GM12878 (cell line): Measurements from ENCODE around the gene PARP15. TPM values are rescaled to one million over a fixed set of nuclear protein-coding genes. Genes with fewer than 3 reads are reported as not detected.

Experiments
- ATAC-seq: fragments of 200-7000 bp; cut with Tn5 transposase; 3 replicates; pipeline ENCODE4 v1.9.1; 2020; ENCODE audit warnings: mild to moderate bottlenecking, moderate library complexity
- BruUV-seq: library from RNA; stranded (reverse); fragments of 400-500 nt; replicated peaks from 2 replicates; lab custom pipeline; 2021; lab: Mats Ljungman, UMichigan
- CTCF ChIA-PET: fragments of 300-600 bp; sonication (Branson Sonifier 250); formaldehyde crosslinking; extraction: SDS; loops from one replicate; lab custom pipeline; 2021; ENCODE audit warnings: inconsistent platforms; lab: Yijun Ruan, JAX
- POLR2A ChIA-PET: fragments of 350-600 bp; formaldehyde crosslinking; extraction: SDS; loops from one replicate; lab custom pipeline; 2021; ENCODE audit warnings: inconsistent platforms; lab: Charles Lee
- RAD21 ChIA-PET: fragments of 300-600 bp; sonication (Branson Sonifier 250); formaldehyde crosslinking; loops from one replicate; lab custom pipeline; 2023; ENCODE audit warnings: antibody characterized with exemption; ENCODE audit not compliant: unreplicated experiment; lab: Charles Lee
- SMC1A ChIA-PET: fragments of 300-600 bp; sonication (Branson Sonifier 250); formaldehyde crosslinking; loops from one replicate; lab custom pipeline; 2023; ENCODE audit not compliant: unreplicated experiment, uncharacterized antibody; lab: Charles Lee
- DNase-seq: peaks from one replicate; pipeline ENCODE4 v3.0.0-alpha.2; 2011; ENCODE audit warnings: low read depth, low spot score
- FAIRE-seq: peaks from 3 replicates; lab custom pipeline; 2011; peaks lifted over from hg19 to GRCh38; lab: Jason Lieb, UNC
- H2AFZ ChIP-seq: 2 replicates; pipeline ENCODE4 v1.6.0; 2011; ENCODE audit warnings: low read depth, low read length, control low read depth; ENCODE audit not compliant: control insufficient read depth
- H3K27ac ChIP-seq: 2 replicates; pipeline ENCODE4 v1.5.1; 2011; ENCODE audit warnings: control low read depth; ENCODE audit not compliant: control insufficient read depth, insufficient read depth
- H3K27me3 ChIP-seq, 2 experiments: replicated peaks in 1 of 2; 2 replicates each; pipeline versions ENCODE4 v1.6.0 to v1.6.1; 2011; ENCODE audit warnings: low read length in 1 of 2; ENCODE audit not compliant: control insufficient read depth in 2 of 2, insufficient read depth in 2 of 2
- H3K36me3 ChIP-seq, 2 experiments: 2 replicates each; pipeline ENCODE4 v1.5.1; 2011; ENCODE audit warnings: low read length in 1 of 2; ENCODE audit not compliant: control insufficient read depth in 2 of 2, insufficient read depth in 2 of 2
- H3K4me1 ChIP-seq: 2 replicates; pipeline ENCODE4 v1.6.1; 2011; ENCODE audit warnings: mild to moderate bottlenecking, low read length, moderate library complexity, mixed read lengths; ENCODE audit not compliant: control insufficient read depth, insufficient read depth
- H3K4me2 ChIP-seq: 2 replicates; pipeline ENCODE4 v1.6.0; 2011; ENCODE audit warnings: control low read depth; ENCODE audit not compliant: control insufficient read depth, insufficient read depth
- H3K4me3 ChIP-seq: fragments of 200-600 bp; sonication (generic); 2 replicates; pipeline ENCODE4 v1.5.1; 2016
- H3K79me2 ChIP-seq: 2 replicates; pipeline ENCODE4 v1.6.0; 2011; ENCODE audit warnings: low read length; ENCODE audit not compliant: control insufficient read depth, insufficient read depth
- H3K9ac ChIP-seq: 2 replicates; pipeline ENCODE4 v1.8.0; 2011; ENCODE audit warnings: low read length, control low read depth, mixed read lengths; ENCODE audit not compliant: control insufficient read depth, insufficient read depth
- H3K9me3 ChIP-seq: replicated peaks from 3 replicates; pipeline ENCODE4 v1.5.1; 2011; ENCODE audit warnings: mild to moderate bottlenecking, low read length; ENCODE audit not compliant: control insufficient read depth, insufficient read depth
- H4K20me1 ChIP-seq: 2 replicates; pipeline ENCODE4 v1.6.0; 2011; ENCODE audit not compliant: control insufficient read depth, insufficient read depth
- BACH1 ChIP-seq: fragments of 450-650 bp; IDR thresholded peaks from 2 replicates; pipeline ENCODE4 v1.6.1; 2017; ENCODE audit warnings: mild to moderate bottlenecking, borderline replicate concordance
- CHD2 ChIP-seq: IDR thresholded peaks from 2 replicates; pipeline ENCODE4 v1.6.1; 2011; ENCODE audit warnings: low read depth, low read length, improper control_type of control experiment, borderline replicate concordance
- ETV6 ChIP-seq, 2 experiments: fragments of 450-650 bp in 1 of 2; IDR thresholded peaks in 1 of 2; conservative IDR thresholded peaks in 1 of 2; 2 replicates each; pipeline ENCODE4 v1.6.1; 2014; ENCODE audit warnings: antibody characterized with exemption in 1 of 2, borderline replicate concordance in 1 of 2, low read depth in 1 of 2, mild to moderate bottlenecking in 1 of 2, moderate library complexity in 1 of 2
- IKZF1 ChIP-seq: fragments of 450-650 bp; conservative IDR thresholded peaks from 2 replicates; pipeline ENCODE4 v1.6.1; 2017; ENCODE audit warnings: antibody characterized with exemption, mild to moderate bottlenecking
- SIN3A ChIP-seq: IDR thresholded peaks from 2 replicates; pipeline ENCODE4 v1.6.1; 2012; ENCODE audit warnings: low read depth, low read length, improper control_type of control experiment
- YY1 ChIP-seq: IDR thresholded peaks from 2 replicates; pipeline ENCODE4 v1.6.1; 2011; ENCODE audit warnings: low read depth, mild to moderate bottlenecking, low read length
- ZNF207 ChIP-seq: fragments of 450-650 bp; IDR thresholded peaks from 2 replicates; pipeline ENCODE4 v1.6.1; 2014; ENCODE audit warnings: antibody characterized with exemption, mild to moderate bottlenecking, borderline replicate concordance
- ZZZ3 ChIP-seq: IDR thresholded peaks from 2 replicates; pipeline ENCODE4 v1.6.1; 2011; ENCODE audit warnings: low read depth; ENCODE audit not compliant: control insufficient read depth, insufficient read length
- WGBS: methylation state at CpG from one replicate; pipeline ENCODE4 v1.1.6; 2016; ENCODE audit warnings: low lambda C conversion rate; ENCODE audit not compliant: insufficient replicate concordance, insufficient coverage; ENCODE audit errors: missing lambda C conversion rate; 5-methylcytosine and 5-hydroxymethylcytosine counted together
- in situ Hi-C: fragments of 300-500 bp; cut with MboI; formaldehyde crosslinking; loops from 9 replicates; pipeline ENCODE4 v1.14.3; 2018; ENCODE audit warnings: mixed read lengths
- intact Hi-C: fragments of 100-400 bp; cut with micrococcal nuclease; formaldehyde crosslinking; loops from one replicate; pipeline ENCODE4 v1.14.2; 2022; ENCODE audit not compliant: unreplicated experiment
- polyA plus RNA-seq, 11 experiments: library from polyadenylated mRNA; depleted of rRNA in 4 of 11; unstranded in 6 of 11; stranded (reverse) in 5 of 11; fragments of >200 nt; fragmentation: Nextera tagmentation in 4 of 11; fragmentation: Illumina TruSeq in 1 of 11; extraction: Ambion mirVana in 4 of 11; extraction: Trizol in 1 of 11; gene quantifications; 1 replicate in 1 of 11; 2 replicates in 10 of 11; pipeline versions ENCODE4 v1.2.1 to v1.2.3, GENCODE V29; 2011 to 2016; ENCODE audit warnings: inconsistent platforms in 2 of 11, missing spikeins in 2 of 11, low read depth in 1 of 11
- total RNA-seq, 4 experiments: library from RNA; depleted of rRNA in 3 of 4; stranded (reverse); fragments of >200 nt in 3 of 4; fragmentation: Illumina TruSeq in 1 of 4; extraction: Trizol in 1 of 4; gene quantifications; 2 replicates each; pipeline versions ENCODE4 v1.2.1 to v1.2.3, GENCODE V29; 2013 to 2021
- TF ChIP-seq, protein P1 (sequence below): IDR thresholded peaks from 2 replicates; pipeline ENCODE4 v1.6.1; 2012; ENCODE audit warnings: low read depth, low read length, improper control_type of control experiment
- TF ChIP-seq, protein P2 (sequence below): fragments of 450-650 bp; IDR thresholded peaks from 2 replicates; pipeline ENCODE4 v1.6.1; 2016; ENCODE audit warnings: mild to moderate bottlenecking
- TF ChIP-seq, protein P3 (sequence below), 3 experiments: IDR thresholded peaks in 2 of 3; conservative IDR thresholded peaks in 1 of 3; 2 replicates each; pipeline ENCODE4 v1.5.1; 2011; ENCODE audit warnings: low read depth in 3 of 3, low read length in 3 of 3, mild to moderate bottlenecking in 3 of 3, control low read depth in 2 of 3, moderate library complexity in 2 of 3, inconsistent platforms in 1 of 3, mixed read lengths in 1 of 3; ENCODE audit not compliant: control insufficient read depth in 2 of 3, insufficient read depth in 1 of 3; ENCODE audit errors: extremely low read depth in 1 of 3
- TF ChIP-seq, protein P4 (sequence below): fragments of 450-650 bp; IDR thresholded peaks from 2 replicates; pipeline ENCODE4 v1.6.1; 2017; ENCODE audit warnings: mild to moderate bottlenecking, moderate library complexity

PARP15 gene
- total and polyA plus RNA-seq, 10 of the 15 experiments (the other 5 are each of a cell fraction or from before 2014, with no cell fraction given): 9.0 to 234 (median 36.3) TPM

DNA sequence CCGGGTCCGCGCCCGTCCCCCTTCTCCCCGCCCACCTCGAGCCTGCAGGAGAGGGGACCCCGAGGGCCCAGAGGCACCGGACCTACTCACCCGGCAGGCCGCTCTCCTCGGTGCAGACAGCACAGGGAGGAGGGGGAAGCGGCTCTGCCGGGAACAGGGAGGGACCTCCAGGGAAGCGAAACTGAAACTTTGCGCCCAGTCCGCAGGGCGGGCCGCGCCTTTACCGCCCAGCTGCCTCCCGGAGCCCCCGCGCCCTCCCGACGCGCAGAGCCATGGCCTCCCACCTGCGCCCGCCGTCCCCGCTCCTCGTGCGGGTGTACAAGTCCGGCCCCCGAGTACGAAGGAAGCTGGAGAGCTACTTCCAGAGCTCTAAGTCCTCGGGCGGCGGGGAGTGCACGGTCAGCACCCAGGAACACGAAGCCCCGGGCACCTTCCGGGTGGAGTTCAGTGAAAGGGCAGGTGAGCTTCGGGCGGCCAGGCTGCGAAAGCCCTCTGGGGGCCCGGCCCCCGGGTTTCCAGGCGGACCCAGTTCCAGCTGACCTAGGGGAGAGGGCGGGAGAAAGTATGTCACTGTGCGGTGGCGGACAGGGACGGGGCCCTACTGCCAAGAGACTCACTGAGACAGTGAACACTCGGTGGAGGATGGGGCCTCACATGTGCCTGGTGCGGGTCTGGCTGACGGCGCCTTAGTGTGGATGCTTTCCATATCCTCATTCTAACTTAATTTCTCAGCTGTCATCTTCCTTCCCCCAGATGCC lies 13.1 kb upstream of the PARP15 start, which contains the start of the genes DTX3L and PARP9:
Gene DTX3L (plus strand): TSS at position 184 of the 758 bp plus-strand sequence. CDS start 89 bp downstream, at position 273.
Gene PARP9 (minus strand): TSS at position 146 of the 758 bp plus-strand sequence. CDS start 4,680 bp downstream, outside the sequence.
- Histone ChIP-seq H3K9ac (peak within 1 kb of the TSS; percentile 96), H2AFZ (peak within 1 kb of the TSS; percentile 73), H3K4me2 (peak within 1 kb of the TSS; percentile 58), H3K4me3 (peak within 1 kb of the TSS; percentile 57), H3K27ac (peak within 1 kb of the TSS; percentile 82), H3K9me3 (no peaks in the 10 kb centered on the region), H3K4me1 (peaks cover 4% of the 10 kb centered on the region; the same call in 1 of the 2 replicates), H3K27me3 (no peaks in the 10 kb centered on the region), H3K36me3 (peaks cover 0 to 5% of the 10 kb centered on the region in 2 experiments; a peak in 1 of 4 replicates), H4K20me1 (no peaks in the 10 kb centered on the region), H3K79me2 (peaks cover 34% of the 10 kb centered on the region)
- ATAC-seq (peak; percentile 82), DNase-seq (no peak), FAIRE-seq (peak; percentile 73)
- in situ Hi-C loops: no loop called here
- CTCF ChIA-PET: interaction anchor here (0.8 to 5.5 kb wide), 6 partner anchors 11 to 115 kb away, joined by 3 to 59 read pairs (median 8); partner anchors contain the start of genes KPNA1, PARP14 and PARP15
- WGBS: under 1% methylated on average over 56 of the region's 56 CpGs
- intact Hi-C loops: loop anchor here (1.0 to 10.0 kb wide), 5 partner anchors 12 to 463 kb away; partner anchors contain the start of genes HSPBAP1, SEMA5B and SLC49A4
- SMC1A ChIA-PET: interaction anchor here (0.8 to 5.7 kb wide), 10 partner anchors 11 to 134 kb away, joined by 3 to 68 read pairs (median 4); partner anchors contain the start of genes PARP14 and PARP15
- RAD21 ChIA-PET: interaction anchor here (0.8 to 11.8 kb wide), 9 partner anchors 13 to 119 kb away, joined by 3 to 236 read pairs (median 7); partner anchors contain the start of genes PARP14 and PARP15
- POLR2A ChIA-PET: interaction anchor here (0.6 to 7.0 kb wide), 12 partner anchors 12 to 174 kb away, joined by 3 to 79 read pairs (median 4); partner anchors contain the start of genes PARP14 and PARP15
- no TSS peak for BruUV-seq
- TF ChIP-seq ETV6 (conservative IDR thresholded peaks at IDR 0.05 in 1 of 2, IDR thresholded peaks at IDR 0.05 in 1 of 2; ENCODE audit: borderline replicate concordance in 1 of 2, low read depth in 1 of 2) (peak in 1 of 2 experiments; percentile 18; a peak in 1 of 4 replicates), BACH1 (peak; percentile 68), SIN3A (peak; percentile 33; the same call in 1 of the 2 replicates), ZNF207 (no peak), CHD2 (0 out of 2 replicates have a peak, but pooled peaks have one; percentile 37), YY1 (0 out of 2 replicates have a peak, but pooled peaks have one; percentile 49), ZZZ3 (no peak), IKZF1 (peak; percentile 97)
- TF ChIP-seq, protein P1, sequence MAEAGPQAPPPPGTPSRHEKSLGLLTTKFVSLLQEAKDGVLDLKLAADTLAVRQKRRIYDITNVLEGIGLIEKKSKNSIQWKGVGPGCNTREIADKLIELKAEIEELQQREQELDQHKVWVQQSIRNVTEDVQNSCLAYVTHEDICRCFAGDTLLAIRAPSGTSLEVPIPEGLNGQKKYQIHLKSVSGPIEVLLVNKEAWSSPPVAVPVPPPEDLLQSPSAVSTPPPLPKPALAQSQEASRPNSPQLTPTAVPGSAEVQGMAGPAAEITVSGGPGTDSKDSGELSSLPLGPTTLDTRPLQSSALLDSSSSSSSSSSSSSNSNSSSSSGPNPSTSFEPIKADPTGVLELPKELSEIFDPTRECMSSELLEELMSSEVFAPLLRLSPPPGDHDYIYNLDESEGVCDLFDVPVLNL: 0 out of 2 replicates have a peak, but pooled peaks have one; percentile 50
- TF ChIP-seq, protein P2, sequence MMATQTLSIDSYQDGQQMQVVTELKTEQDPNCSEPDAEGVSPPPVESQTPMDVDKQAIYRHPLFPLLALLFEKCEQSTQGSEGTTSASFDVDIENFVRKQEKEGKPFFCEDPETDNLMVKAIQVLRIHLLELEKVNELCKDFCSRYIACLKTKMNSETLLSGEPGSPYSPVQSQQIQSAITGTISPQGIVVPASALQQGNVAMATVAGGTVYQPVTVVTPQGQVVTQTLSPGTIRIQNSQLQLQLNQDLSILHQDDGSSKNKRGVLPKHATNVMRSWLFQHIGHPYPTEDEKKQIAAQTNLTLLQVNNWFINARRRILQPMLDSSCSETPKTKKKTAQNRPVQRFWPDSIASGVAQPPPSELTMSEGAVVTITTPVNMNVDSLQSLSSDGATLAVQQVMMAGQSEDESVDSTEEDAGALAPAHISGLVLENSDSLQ: no peak
- TF ChIP-seq, protein P3, sequence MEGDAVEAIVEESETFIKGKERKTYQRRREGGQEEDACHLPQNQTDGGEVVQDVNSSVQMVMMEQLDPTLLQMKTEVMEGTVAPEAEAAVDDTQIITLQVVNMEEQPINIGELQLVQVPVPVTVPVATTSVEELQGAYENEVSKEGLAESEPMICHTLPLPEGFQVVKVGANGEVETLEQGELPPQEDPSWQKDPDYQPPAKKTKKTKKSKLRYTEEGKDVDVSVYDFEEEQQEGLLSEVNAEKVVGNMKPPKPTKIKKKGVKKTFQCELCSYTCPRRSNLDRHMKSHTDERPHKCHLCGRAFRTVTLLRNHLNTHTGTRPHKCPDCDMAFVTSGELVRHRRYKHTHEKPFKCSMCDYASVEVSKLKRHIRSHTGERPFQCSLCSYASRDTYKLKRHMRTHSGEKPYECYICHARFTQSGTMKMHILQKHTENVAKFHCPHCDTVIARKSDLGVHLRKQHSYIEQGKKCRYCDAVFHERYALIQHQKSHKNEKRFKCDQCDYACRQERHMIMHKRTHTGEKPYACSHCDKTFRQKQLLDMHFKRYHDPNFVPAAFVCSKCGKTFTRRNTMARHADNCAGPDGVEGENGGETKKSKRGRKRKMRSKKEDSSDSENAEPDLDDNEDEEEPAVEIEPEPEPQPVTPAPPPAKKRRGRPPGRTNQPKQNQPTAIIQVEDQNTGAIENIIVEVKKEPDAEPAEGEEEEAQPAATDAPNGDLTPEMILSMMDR (IDR thresholded peaks at IDR 0.05 in 2 of 3, conservative IDR thresholded peaks at IDR 0.05 in 1 of 3; ENCODE audit: control insufficient read depth in 2 of 3, extremely low read depth in 1 of 3, insufficient read depth in 1 of 3, low read depth in 3 of 3, low read length in 3 of 3): no peak
- TF ChIP-seq, protein P4, sequence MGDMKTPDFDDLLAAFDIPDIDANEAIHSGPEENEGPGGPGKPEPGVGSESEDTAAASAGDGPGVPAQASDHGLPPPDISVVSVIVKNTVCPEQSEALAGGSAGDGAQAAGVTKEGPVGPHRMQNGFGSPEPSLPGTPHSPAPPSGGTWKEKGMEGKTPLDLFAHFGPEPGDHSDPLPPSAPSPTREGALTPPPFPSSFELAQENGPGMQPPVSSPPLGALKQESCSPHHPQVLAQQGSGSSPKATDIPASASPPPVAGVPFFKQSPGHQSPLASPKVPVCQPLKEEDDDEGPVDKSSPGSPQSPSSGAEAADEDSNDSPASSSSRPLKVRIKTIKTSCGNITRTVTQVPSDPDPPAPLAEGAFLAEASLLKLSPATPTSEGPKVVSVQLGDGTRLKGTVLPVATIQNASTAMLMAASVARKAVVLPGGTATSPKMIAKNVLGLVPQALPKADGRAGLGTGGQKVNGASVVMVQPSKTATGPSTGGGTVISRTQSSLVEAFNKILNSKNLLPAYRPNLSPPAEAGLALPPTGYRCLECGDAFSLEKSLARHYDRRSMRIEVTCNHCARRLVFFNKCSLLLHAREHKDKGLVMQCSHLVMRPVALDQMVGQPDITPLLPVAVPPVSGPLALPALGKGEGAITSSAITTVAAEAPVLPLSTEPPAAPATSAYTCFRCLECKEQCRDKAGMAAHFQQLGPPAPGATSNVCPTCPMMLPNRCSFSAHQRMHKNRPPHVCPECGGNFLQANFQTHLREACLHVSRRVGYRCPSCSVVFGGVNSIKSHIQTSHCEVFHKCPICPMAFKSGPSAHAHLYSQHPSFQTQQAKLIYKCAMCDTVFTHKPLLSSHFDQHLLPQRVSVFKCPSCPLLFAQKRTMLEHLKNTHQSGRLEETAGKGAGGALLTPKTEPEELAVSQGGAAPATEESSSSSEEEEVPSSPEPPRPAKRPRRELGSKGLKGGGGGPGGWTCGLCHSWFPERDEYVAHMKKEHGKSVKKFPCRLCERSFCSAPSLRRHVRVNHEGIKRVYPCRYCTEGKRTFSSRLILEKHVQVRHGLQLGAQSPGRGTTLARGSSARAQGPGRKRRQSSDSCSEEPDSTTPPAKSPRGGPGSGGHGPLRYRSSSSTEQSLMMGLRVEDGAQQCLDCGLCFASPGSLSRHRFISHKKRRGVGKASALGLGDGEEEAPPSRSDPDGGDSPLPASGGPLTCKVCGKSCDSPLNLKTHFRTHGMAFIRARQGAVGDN: peak; percentile 83; the same call in 1 of the 2 replicates
